SU-DHL-6 (cell line): ENCODE measurements around the gene PI16.

ENCODE experiments used
- EZH2phosphoT487 ChIP-seq: fragments of 200-600 bp; sonication (generic), shearing (Covaris generic); conservative IDR thresholded peaks from 2 replicates; pipeline ENCODE4 v1.6.1; 2018; ENCODE audit warnings: mild to moderate bottlenecking, antibody characterized with exemption, low read length, moderate library complexity, mixed read lengths
- TF ChIP-seq, protein P1 (sequence below): fragments of 200-600 bp; sonication (generic); IDR thresholded peaks from one replicate; pipeline ENCODE4 v1.5.1; 2017; ENCODE audit warnings: antibody characterized with exemption, mild to moderate bottlenecking, low read length, moderate library complexity; ENCODE audit not compliant: insufficient read depth, poor library complexity, severe bottlenecking

DNA sequence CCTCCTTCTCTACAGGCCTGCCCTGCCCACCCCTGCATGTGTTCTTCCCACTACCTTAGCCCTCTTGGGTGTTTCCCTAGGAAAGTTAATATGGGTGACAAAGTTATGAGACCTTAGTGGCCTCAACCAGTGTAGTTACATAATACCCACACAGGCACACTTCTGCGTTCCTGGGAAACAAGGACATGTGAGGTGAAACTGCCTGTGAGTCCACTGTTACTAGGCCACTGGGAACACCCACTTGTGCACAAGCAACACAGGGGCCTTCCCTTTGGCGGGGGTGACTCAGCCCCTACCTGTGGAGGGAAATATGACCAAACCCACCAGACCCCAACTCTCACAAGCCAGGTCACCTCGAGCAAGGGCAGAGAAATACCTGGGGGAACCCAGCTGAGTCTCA, 12.8 kb downstream of the PI16 start:
- TF ChIP-seq, protein P1, sequence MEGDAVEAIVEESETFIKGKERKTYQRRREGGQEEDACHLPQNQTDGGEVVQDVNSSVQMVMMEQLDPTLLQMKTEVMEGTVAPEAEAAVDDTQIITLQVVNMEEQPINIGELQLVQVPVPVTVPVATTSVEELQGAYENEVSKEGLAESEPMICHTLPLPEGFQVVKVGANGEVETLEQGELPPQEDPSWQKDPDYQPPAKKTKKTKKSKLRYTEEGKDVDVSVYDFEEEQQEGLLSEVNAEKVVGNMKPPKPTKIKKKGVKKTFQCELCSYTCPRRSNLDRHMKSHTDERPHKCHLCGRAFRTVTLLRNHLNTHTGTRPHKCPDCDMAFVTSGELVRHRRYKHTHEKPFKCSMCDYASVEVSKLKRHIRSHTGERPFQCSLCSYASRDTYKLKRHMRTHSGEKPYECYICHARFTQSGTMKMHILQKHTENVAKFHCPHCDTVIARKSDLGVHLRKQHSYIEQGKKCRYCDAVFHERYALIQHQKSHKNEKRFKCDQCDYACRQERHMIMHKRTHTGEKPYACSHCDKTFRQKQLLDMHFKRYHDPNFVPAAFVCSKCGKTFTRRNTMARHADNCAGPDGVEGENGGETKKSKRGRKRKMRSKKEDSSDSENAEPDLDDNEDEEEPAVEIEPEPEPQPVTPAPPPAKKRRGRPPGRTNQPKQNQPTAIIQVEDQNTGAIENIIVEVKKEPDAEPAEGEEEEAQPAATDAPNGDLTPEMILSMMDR = no peak
- no peak for TF ChIP-seq EZH2phosphoT487
